Choroid plexus epithelial cell (primary cell): Measurements from ENCODE around the gene OAF.

Experiments
- DNase-seq: peaks from one replicate; pipeline ENCODE4 v3.0.0-alpha.2; 2010; ENCODE audit warnings: low read depth
- H3K4me3 ChIP-seq: 2 replicates; pipeline ENCODE4 v1.5.1; 2011; ENCODE audit warnings: low read depth, mild to moderate bottlenecking, control low read depth, low read length, moderate library complexity
- TF ChIP-seq, protein P1 (sequence below): conservative IDR thresholded peaks from 2 replicates; pipeline ENCODE4 v1.5.1; 2011; ENCODE audit warnings: low read depth, mild to moderate bottlenecking, control low read depth, inconsistent platforms, low read length, moderate library complexity

Gene OAF

DNA sequence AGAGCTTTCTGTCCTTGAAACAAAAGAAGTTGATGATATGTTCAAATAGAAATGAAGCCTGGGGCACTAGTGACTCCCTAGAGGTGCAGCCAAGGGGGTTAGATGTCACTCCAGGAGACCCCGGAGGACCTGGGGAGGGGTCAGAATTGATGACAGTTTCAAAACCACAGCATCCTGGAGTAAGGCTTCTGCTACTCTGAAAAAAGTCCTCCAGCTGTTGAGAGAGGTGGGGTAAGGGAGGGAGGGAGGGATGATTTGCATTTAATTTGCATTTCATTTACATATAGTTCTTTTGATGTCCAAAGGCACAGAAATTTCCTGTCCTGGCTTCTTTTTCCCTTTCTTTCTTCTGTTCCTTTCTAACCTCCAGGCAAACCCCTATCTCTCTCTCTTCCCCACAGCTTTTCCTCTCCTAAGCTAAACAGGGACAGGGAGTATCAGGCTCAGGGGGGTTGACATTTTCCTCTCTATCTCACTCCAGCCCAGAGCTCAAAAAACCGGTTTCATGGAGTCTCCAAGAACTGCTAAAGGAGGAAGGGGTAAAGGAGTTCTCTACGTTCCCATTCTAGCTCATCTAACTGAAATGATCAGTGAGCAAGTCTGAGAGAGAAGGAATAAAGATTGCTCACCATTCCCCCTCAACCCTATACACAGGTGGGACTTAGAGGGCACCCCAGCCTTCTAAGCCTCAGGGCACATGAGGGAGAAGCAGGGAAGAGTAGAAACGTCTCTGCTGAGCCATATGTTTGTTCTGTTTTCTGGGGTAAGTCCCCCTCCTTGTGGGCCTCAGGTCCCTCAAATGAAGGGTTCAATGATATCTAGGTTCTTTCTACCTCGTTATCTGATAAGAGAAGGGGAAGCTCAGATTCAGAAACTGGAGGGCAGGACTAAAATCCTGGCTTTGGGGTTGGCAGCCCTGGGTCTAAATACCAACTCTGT lies 25.6 kb downstream of the OAF start:
- no peak overlapping the region for H3K4me3 ChIP-seq
- DNase-seq: no peak
- TF ChIP-seq, protein P1, sequence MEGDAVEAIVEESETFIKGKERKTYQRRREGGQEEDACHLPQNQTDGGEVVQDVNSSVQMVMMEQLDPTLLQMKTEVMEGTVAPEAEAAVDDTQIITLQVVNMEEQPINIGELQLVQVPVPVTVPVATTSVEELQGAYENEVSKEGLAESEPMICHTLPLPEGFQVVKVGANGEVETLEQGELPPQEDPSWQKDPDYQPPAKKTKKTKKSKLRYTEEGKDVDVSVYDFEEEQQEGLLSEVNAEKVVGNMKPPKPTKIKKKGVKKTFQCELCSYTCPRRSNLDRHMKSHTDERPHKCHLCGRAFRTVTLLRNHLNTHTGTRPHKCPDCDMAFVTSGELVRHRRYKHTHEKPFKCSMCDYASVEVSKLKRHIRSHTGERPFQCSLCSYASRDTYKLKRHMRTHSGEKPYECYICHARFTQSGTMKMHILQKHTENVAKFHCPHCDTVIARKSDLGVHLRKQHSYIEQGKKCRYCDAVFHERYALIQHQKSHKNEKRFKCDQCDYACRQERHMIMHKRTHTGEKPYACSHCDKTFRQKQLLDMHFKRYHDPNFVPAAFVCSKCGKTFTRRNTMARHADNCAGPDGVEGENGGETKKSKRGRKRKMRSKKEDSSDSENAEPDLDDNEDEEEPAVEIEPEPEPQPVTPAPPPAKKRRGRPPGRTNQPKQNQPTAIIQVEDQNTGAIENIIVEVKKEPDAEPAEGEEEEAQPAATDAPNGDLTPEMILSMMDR: no peak

DNA sequence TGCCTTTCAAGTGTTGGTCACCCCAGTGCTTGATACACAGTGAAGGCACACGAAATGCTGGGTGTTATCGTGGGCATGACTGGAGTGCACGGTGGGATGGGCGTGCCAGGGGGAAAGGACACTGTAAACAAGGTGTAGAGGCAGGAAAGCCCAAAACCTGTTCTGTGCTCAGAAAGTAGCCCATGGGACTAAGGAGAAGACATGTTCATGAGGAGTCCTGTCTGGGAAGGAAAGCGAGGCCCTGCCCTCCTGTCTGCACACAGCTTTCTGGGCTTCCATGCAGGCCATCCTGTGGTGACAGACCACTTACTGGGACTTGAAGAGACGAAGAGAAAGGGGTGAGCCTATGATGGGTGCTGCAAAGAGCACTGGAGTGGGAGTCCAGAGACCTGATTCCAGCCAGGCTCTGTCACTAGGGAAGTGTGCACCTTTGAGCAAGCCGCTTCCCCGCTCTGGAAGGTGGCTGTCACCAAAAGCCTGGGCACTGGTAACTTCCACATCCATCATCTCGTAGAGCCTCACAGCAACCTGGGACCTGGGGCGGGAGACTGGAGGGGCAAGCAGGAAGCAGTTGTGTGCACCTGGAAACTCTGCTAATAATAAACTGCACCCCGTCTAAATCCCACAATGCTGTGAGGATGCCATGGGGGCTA lies 28.3 kb downstream of the OAF start:
- no peak for DNase-seq
- TF ChIP-seq, protein P1: no peak

DNA sequence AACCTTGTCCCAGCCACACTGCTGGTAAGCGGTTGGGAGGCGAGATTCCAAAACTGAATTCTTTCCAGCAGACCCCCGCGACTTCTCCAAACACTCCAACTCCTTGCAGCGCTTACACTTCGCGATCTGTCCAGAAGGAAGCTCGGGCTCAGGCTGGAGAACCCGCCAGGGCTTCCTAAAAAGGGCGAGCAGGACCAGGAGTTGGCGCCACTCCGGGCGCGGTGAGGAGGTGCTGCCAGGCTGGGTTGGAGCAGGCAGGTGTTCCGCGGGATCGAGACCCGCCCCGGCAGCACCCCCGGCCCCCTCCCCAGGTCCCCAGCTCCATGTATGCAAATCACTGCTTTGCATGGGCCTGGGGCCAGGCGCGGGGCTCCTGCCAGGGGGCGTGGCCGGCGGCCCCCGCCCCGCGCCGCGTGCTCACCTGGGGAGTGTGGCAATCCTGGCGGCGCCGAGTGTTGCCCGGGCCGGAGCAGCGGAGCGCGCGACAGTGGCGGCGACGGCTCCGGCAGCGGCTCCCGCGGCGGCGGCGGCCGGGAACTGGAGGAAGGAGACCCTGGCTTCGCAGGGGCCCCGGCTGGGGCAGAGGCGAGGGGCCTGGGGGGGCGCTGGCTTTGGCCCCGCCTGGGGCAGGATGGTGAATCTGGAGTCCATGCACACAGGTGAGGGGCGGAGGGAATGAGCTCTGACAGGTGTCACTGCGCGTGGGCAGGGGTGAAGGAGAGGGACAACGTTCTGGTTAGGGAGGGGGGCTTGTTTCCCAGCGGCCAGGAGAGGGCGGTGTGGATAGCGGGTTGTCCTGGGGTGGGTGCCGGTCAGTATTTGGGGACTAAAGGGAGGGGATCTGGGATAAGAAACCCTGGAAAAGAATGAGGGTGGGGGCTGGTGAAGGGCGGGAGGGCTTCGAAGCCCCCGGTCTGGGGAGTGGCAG lies 29.1 kb downstream of the OAF start, which contains the start of gene POU2F3:
Gene POU2F3 (plus strand): TSS at position 428 of the 928 bp plus-strand sequence. CDS start 204 bp downstream, at position 632.
- H3K4me3 ChIP-seq: no peak within 1 kb of the TSS
- TF ChIP-seq, protein P1: peak; percentile 37
- DNase-seq: no peak

More for the DNA sequence above, 28.3 kb downstream of the OAF start:
- H3K4me3 ChIP-seq: no peak overlapping the region

DNA sequence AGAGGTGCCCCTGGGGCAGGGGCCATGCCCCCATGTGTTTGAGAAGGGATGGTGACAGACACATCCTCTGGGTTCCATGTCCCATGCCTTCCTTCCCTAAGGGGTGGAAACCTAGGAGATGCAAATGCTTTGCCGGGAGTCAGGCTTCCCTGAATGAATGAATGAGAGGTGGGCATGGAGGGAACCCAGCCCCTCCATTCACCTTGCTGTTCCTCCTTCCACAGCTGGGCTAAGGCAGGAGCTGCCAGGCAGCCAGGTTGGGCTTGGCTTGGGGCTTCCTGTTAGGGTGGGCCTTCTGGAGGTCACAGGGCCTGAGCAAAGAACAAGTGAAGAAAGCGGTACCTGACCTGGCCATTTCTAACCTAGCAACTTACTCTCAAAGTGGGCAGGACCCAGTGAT lies 30.0 kb downstream of the OAF start:
- no peak overlapping the region for H3K4me3 ChIP-seq
- no peak for DNase-seq
- TF ChIP-seq, protein P1: no peak

DNA sequence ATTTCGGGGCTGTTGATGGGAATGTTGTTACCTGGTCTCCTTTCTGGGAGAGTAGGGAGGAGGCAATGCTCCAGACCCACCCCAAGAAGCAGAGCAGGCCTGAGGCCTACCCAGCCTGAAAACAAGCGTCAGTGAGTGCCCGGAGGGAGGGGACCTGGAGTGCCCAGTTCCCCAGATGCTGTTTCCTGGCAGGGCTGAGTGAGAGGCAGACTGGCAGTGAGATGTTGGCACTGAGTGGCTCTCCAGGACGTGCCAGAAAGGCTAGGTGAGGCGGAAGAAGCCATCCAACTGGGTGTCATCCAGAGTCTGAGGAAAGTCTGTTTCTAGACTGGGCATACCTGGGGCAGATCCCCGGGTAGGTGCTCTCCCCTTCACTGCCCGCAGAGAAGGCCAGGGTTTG lies 30.4 kb downstream of the OAF start:
- TF ChIP-seq, protein P1: no peak
- no peak for DNase-seq
- H3K4me3 ChIP-seq: no peak overlapping the region

DNA sequence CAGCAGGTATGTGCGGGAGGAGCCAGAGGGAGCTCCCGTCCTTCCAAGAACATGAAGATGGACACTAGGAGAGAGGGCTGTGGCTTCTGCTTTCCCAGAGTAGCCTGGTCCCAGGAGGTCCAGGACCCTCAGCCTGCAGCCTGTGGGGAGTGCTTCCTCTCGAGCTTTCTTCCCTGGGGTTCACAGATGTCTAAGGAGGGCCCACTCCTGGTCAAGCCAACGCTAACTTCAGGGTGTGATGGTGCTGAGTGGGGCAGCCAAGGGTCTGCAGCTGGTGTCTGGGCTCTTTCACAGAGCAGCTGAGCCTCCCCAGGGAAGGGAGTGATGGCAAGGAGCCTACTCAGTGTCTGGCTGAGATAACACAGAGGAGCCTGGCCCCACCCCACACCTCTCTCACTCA lies 32.4 kb downstream of the OAF start:
- DNase-seq: no peak
- TF ChIP-seq, protein P1: no peak

More for the DNA sequence above, 32.4 kb downstream of the OAF start:
- H3K4me3 ChIP-seq: no peak overlapping the region
